ENCODE measurements around the gene DYNC1LI2.

DYNC1LI2 gene

GRCh38 chr16:66735891-66736290 lies 15.5 kb downstream of the DYNC1LI2 start:
- peaks cover 88% of the 10 kb centered on the region for H3K36me3 ChIP-seq (ENCODE audit: insufficient read depth, low read length)
- H3K4me2 ChIP-seq (ENCODE audit: low read length), result no peak overlapping the region
- no peaks in the 10 kb centered on the region for H3K9me3 ChIP-seq (replicated peaks; ENCODE audit: low read length)
- peaks cover 19% of the 10 kb centered on the region for H3K4me1 ChIP-seq (ENCODE audit: control insufficient read depth, insufficient read depth, low read length)
- no peak overlapping the region for H3K9ac ChIP-seq (ENCODE audit: low read depth, low read length)
- H3K27me3 ChIP-seq (ENCODE audit: control insufficient read depth, insufficient read depth, low read length), result no peaks in the 10 kb centered on the region
- no peak overlapping the region for H3K4me3 ChIP-seq (ENCODE audit: low read length)

GRCh38 chr16:66731101-66731500 lies 20.3 kb downstream of the DYNC1LI2 start:
- no peaks in the 10 kb centered on the region for H3K27me3 ChIP-seq (ENCODE audit: control insufficient read depth, insufficient read depth, low read length)
- H3K4me1 ChIP-seq (ENCODE audit: control insufficient read depth, insufficient read depth, low read length), result peaks cover 3% of the 10 kb centered on the region
- no peaks in the 10 kb centered on the region for H3K9me3 ChIP-seq (replicated peaks; ENCODE audit: low read length)
- H3K36me3 ChIP-seq (ENCODE audit: insufficient read depth, low read length), result peaks cover 91% of the 10 kb centered on the region
- no peak overlapping the region for H3K9ac ChIP-seq (ENCODE audit: low read depth, low read length)
- H3K4me3 ChIP-seq (ENCODE audit: low read length), result no peak overlapping the region
- no peak overlapping the region for H3K4me2 ChIP-seq (ENCODE audit: low read length)

- Histone ChIP-seq H3K36me3 (ENCODE audit: insufficient read depth, low read length) (peaks cover 88% of the 10 kb centered on the region), H3K4me1 (ENCODE audit: control insufficient read depth, insufficient read depth, low read length) (no peaks in the 10 kb centered on the region), H3K9me3 (replicated peaks; ENCODE audit: low read length) (no peaks in the 10 kb centered on the region), H3K4me2 (ENCODE audit: low read length) (no peak overlapping the region), H3K27me3 (ENCODE audit: control insufficient read depth, insufficient read depth, low read length) (no peaks in the 10 kb centered on the region), H3K4me3 (ENCODE audit: low read length) (no peak overlapping the region), H3K9ac (ENCODE audit: low read depth, low read length) (no peak overlapping the region)
These were observed 22.6 kb downstream of the DYNC1LI2 start for GRCh38 chr16:66728804-66729203.

GRCh38 chr16:66728117-66728787 lies 23.2 kb downstream of the DYNC1LI2 start:
- H3K4me2 ChIP-seq (ENCODE audit: low read length), result no peak overlapping the region
- H3K27me3 ChIP-seq (ENCODE audit: control insufficient read depth, insufficient read depth, low read length), result no peaks in the 10 kb centered on the region
- H3K4me1 ChIP-seq (ENCODE audit: control insufficient read depth, insufficient read depth, low read length), result no peaks in the 10 kb centered on the region
- H3K4me3 ChIP-seq (ENCODE audit: low read length), result no peak overlapping the region
- no peaks in the 10 kb centered on the region for H3K9me3 ChIP-seq (replicated peaks; ENCODE audit: low read length)
- no peak overlapping the region for H3K9ac ChIP-seq (ENCODE audit: low read depth, low read length)
- H3K36me3 ChIP-seq (ENCODE audit: insufficient read depth, low read length), result peaks cover 88% of the 10 kb centered on the region

- Histone ChIP-seq H3K4me3 (ENCODE audit: low read length) (no peak overlapping the region), H3K36me3 (ENCODE audit: insufficient read depth, low read length) (peaks cover 47% of the 10 kb centered on the region), H3K4me2 (ENCODE audit: low read length) (no peak overlapping the region), H3K9me3 (replicated peaks; ENCODE audit: low read length) (no peaks in the 10 kb centered on the region), H3K4me1 (ENCODE audit: control insufficient read depth, insufficient read depth, low read length) (no peaks in the 10 kb centered on the region), H3K27me3 (ENCODE audit: control insufficient read depth, insufficient read depth, low read length) (no peaks in the 10 kb centered on the region), H3K9ac (ENCODE audit: low read depth, low read length) (no peak overlapping the region)
These were observed 30.6 kb downstream of the DYNC1LI2 start for GRCh38 chr16:66720766-66721165.

- Histone ChIP-seq H3K27me3 (ENCODE audit: control insufficient read depth, insufficient read depth, low read length) (no peaks in the 10 kb centered on the region), H3K9me3 (replicated peaks; ENCODE audit: low read length) (no peaks in the 10 kb centered on the region), H3K4me2 (ENCODE audit: low read length) (no peak overlapping the region), H3K9ac (ENCODE audit: low read depth, low read length) (no peak overlapping the region), H3K36me3 (ENCODE audit: insufficient read depth, low read length) (peaks cover 38% of the 10 kb centered on the region), H3K4me3 (ENCODE audit: low read length) (no peak overlapping the region), H3K4me1 (ENCODE audit: control insufficient read depth, insufficient read depth, low read length) (no peaks in the 10 kb centered on the region)
These were observed 32.2 kb downstream of the DYNC1LI2 start for GRCh38 chr16:66719246-66719645.

GRCh38 chr16:66717776-66718175 lies 33.6 kb downstream of the DYNC1LI2 start:
- H3K9ac ChIP-seq (ENCODE audit: low read depth, low read length), result no peak overlapping the region
- no peak overlapping the region for H3K4me3 ChIP-seq (ENCODE audit: low read length)
- H3K9me3 ChIP-seq (replicated peaks; ENCODE audit: low read length), result no peaks in the 10 kb centered on the region
- peaks cover 23% of the 10 kb centered on the region for H3K36me3 ChIP-seq (ENCODE audit: insufficient read depth, low read length)
- H3K4me2 ChIP-seq (ENCODE audit: low read length), result no peak overlapping the region
- H3K27me3 ChIP-seq (ENCODE audit: control insufficient read depth, insufficient read depth, low read length), result no peaks in the 10 kb centered on the region
- no peaks in the 10 kb centered on the region for H3K4me1 ChIP-seq (ENCODE audit: control insufficient read depth, insufficient read depth, low read length)

- Histone ChIP-seq H3K27me3 (ENCODE audit: control insufficient read depth, insufficient read depth, low read length) (no peaks in the 10 kb centered on the region), H3K4me1 (ENCODE audit: control insufficient read depth, insufficient read depth, low read length) (no peaks in the 10 kb centered on the region), H3K36me3 (ENCODE audit: insufficient read depth, low read length) (peaks cover 17% of the 10 kb centered on the region), H3K4me2 (ENCODE audit: low read length) (no peak overlapping the region), H3K9me3 (replicated peaks; ENCODE audit: low read length) (no peaks in the 10 kb centered on the region), H3K4me3 (ENCODE audit: low read length) (no peak overlapping the region), H3K9ac (ENCODE audit: low read depth, low read length) (no peak overlapping the region)
These were observed 34.2 kb downstream of the DYNC1LI2 start for GRCh38 chr16:66717112-66717675.

GRCh38 chr16:66714654-66715307 lies 36.6 kb downstream of the DYNC1LI2 start:
- Histone ChIP-seq H3K36me3 (ENCODE audit: insufficient read depth, low read length) (peaks cover 9% of the 10 kb centered on the region), H3K4me2 (ENCODE audit: low read length) (no peak overlapping the region), H3K9ac (ENCODE audit: low read depth, low read length) (no peak overlapping the region), H3K4me1 (ENCODE audit: control insufficient read depth, insufficient read depth, low read length) (no peaks in the 10 kb centered on the region), H3K9me3 (replicated peaks; ENCODE audit: low read length) (no peaks in the 10 kb centered on the region), H3K4me3 (ENCODE audit: low read length) (no peak overlapping the region), H3K27me3 (ENCODE audit: control insufficient read depth, insufficient read depth, low read length) (no peaks in the 10 kb centered on the region)

GRCh38 chr16:66714062-66714461 lies 37.3 kb downstream of the DYNC1LI2 start:
- H3K9me3 ChIP-seq (replicated peaks; ENCODE audit: low read length), result no peaks in the 10 kb centered on the region
- H3K27me3 ChIP-seq (ENCODE audit: control insufficient read depth, insufficient read depth, low read length), result no peaks in the 10 kb centered on the region
- no peak overlapping the region for H3K9ac ChIP-seq (ENCODE audit: low read depth, low read length)
- peaks cover 9% of the 10 kb centered on the region for H3K36me3 ChIP-seq (ENCODE audit: insufficient read depth, low read length)
- no peak overlapping the region for H3K4me3 ChIP-seq (ENCODE audit: low read length)
- no peaks in the 10 kb centered on the region for H3K4me1 ChIP-seq (ENCODE audit: control insufficient read depth, insufficient read depth, low read length)
- no peak overlapping the region for H3K4me2 ChIP-seq (ENCODE audit: low read length)

- Histone ChIP-seq H3K9ac (ENCODE audit: low read depth, low read length) (no peak overlapping the region), H3K9me3 (replicated peaks; ENCODE audit: low read length) (no peaks in the 10 kb centered on the region), H3K4me2 (ENCODE audit: low read length) (no peak overlapping the region), H3K4me3 (ENCODE audit: low read length) (no peak overlapping the region), H3K4me1 (ENCODE audit: control insufficient read depth, insufficient read depth, low read length) (no peaks in the 10 kb centered on the region), H3K27me3 (ENCODE audit: control insufficient read depth, insufficient read depth, low read length) (no peaks in the 10 kb centered on the region), H3K36me3 (ENCODE audit: insufficient read depth, low read length) (peaks cover 5% of the 10 kb centered on the region)
These were observed 38.3 kb downstream of the DYNC1LI2 start for GRCh38 chr16:66713076-66713475.

GRCh38 chr16:66712512-66712911 lies 38.9 kb downstream of the DYNC1LI2 start:
- no peaks in the 10 kb centered on the region for H3K36me3 ChIP-seq (ENCODE audit: insufficient read depth, low read length)
- no peaks in the 10 kb centered on the region for H3K9me3 ChIP-seq (replicated peaks; ENCODE audit: low read length)
- H3K4me1 ChIP-seq (ENCODE audit: control insufficient read depth, insufficient read depth, low read length), result no peaks in the 10 kb centered on the region
- H3K27me3 ChIP-seq (ENCODE audit: control insufficient read depth, insufficient read depth, low read length), result no peaks in the 10 kb centered on the region
- no peak overlapping the region for H3K4me2 ChIP-seq (ENCODE audit: low read length)
- H3K9ac ChIP-seq (ENCODE audit: low read depth, low read length), result no peak overlapping the region
- H3K4me3 ChIP-seq (ENCODE audit: low read length), result no peak overlapping the region
